ENCODE results near the gene POU6F2. TPM values are rescaled to one million over a fixed set of nuclear protein-coding genes. Genes with fewer than 3 reads are reported as not detected.

The POU6F2 gene
- total RNA-seq, 1 experiment from 2014 or later: 0.64 TPM

- Mint-ChIP-seq H3K27me3 (ENCODE audit: unreplicated experiment) (peaks cover 45% of the 10 kb centered on the region), H3K4me1 (ENCODE audit: low read depth, unreplicated experiment) (peaks cover 11% of the 10 kb centered on the region)
- BruUV-seq (replicated peaks): no TSS peak
These were observed 405.4 kb downstream of the POU6F2 start for GRCh38 chr7:39383136-39383535.

GRCh38 chr7:39384386-39384785 lies 406.7 kb downstream of the POU6F2 start:
- H3K27ac Mint-ChIP-seq (ENCODE audit: unreplicated experiment): no peak overlapping the region
- H3K4me3 Mint-ChIP-seq (ENCODE audit: low read depth, unreplicated experiment): no peak overlapping the region
- peaks cover 3% of the 10 kb centered on the region for H3K9me3 Mint-ChIP-seq (ENCODE audit: low read depth, unreplicated experiment)
- DNase-seq: no peak
- H3K36me3 Mint-ChIP-seq (ENCODE audit: insufficient read depth, unreplicated experiment): no peaks in the 10 kb centered on the region
- H3K4me1 Mint-ChIP-seq (ENCODE audit: low read depth, unreplicated experiment): peaks cover 6% of the 10 kb centered on the region
- TF ChIP-seq CTCF (IDR thresholded peaks at IDR 0.05; ENCODE audit: unreplicated experiment): no peak
- peaks cover 45% of the 10 kb centered on the region for H3K27me3 Mint-ChIP-seq (ENCODE audit: unreplicated experiment)
- no TSS peak for BruUV-seq (replicated peaks)
- intact Hi-C loops (cut with micrococcal nuclease; ENCODE audit: unreplicated experiment): no loop called here
- CTCF ChIA-PET: interaction anchor here (0.6 kb wide), 1 partner anchor 724 kb away, joined by 3 read pairs; no protein-coding TSS in a partner anchor

More at GRCh38 chr7:39383136-39383535, 405.4 kb downstream of the POU6F2 start:
- H3K9me3 Mint-ChIP-seq (ENCODE audit: low read depth, unreplicated experiment): peaks cover 3% of the 10 kb centered on the region
- CTCF ChIA-PET: no interaction called here
- TF ChIP-seq CTCF (IDR thresholded peaks at IDR 0.05; ENCODE audit: unreplicated experiment): no peak
- H3K4me3 Mint-ChIP-seq (ENCODE audit: low read depth, unreplicated experiment): no peak overlapping the region
- H3K27ac Mint-ChIP-seq (ENCODE audit: unreplicated experiment): no peak overlapping the region
- no peak for DNase-seq
- intact Hi-C loops (cut with micrococcal nuclease; ENCODE audit: unreplicated experiment): no loop called here
- H3K36me3 Mint-ChIP-seq (ENCODE audit: insufficient read depth, unreplicated experiment): no peaks in the 10 kb centered on the region

- intact Hi-C loops (cut with micrococcal nuclease; ENCODE audit: unreplicated experiment): no loop called here
- Mint-ChIP-seq H3K4me3 (ENCODE audit: low read depth, unreplicated experiment) (no peak overlapping the region), H3K27ac (ENCODE audit: unreplicated experiment) (no peak overlapping the region), H3K27me3 (ENCODE audit: unreplicated experiment) (peaks cover 42% of the 10 kb centered on the region), H3K9me3 (ENCODE audit: low read depth, unreplicated experiment) (peaks cover 3% of the 10 kb centered on the region), H3K4me1 (ENCODE audit: low read depth, unreplicated experiment) (no peaks in the 10 kb centered on the region), H3K36me3 (ENCODE audit: insufficient read depth, unreplicated experiment) (no peaks in the 10 kb centered on the region)
- CTCF ChIA-PET: interaction anchor here (0.6 kb wide), 1 partner anchor 10 kb away, joined by 4 read pairs; no protein-coding TSS in a partner anchor
- DNase-seq: no peak
- no peak for TF ChIP-seq CTCF (IDR thresholded peaks at IDR 0.05; ENCODE audit: unreplicated experiment)
- BruUV-seq (replicated peaks): no TSS peak
These were observed 409.0 kb downstream of the POU6F2 start for GRCh38 chr7:39386718-39387117.

- H3K27me3 Mint-ChIP-seq (ENCODE audit: unreplicated experiment): peaks cover 52% of the 10 kb centered on the region
These were observed 414.4 kb downstream of the POU6F2 start for GRCh38 chr7:39392151-39392550.

More at GRCh38 chr7:39392151-39392550, 414.4 kb downstream of the POU6F2 start:
- Mint-ChIP-seq H3K36me3 (ENCODE audit: insufficient read depth, unreplicated experiment) (no peaks in the 10 kb centered on the region), H3K27ac (ENCODE audit: unreplicated experiment) (no peak overlapping the region), H3K4me1 (ENCODE audit: low read depth, unreplicated experiment) (no peaks in the 10 kb centered on the region), H3K9me3 (ENCODE audit: low read depth, unreplicated experiment) (no peaks in the 10 kb centered on the region), H3K4me3 (ENCODE audit: low read depth, unreplicated experiment) (no peak overlapping the region)
- BruUV-seq (replicated peaks): no TSS peak
- intact Hi-C loops (cut with micrococcal nuclease; ENCODE audit: unreplicated experiment): no loop called here
- CTCF ChIA-PET: no interaction called here
- no peak for DNase-seq
- TF ChIP-seq CTCF (IDR thresholded peaks at IDR 0.05; ENCODE audit: unreplicated experiment): no peak
